Measurements from ENCODE around the gene TAF12. TPM values are rescaled to one million over a fixed set of nuclear protein-coding genes. Genes with fewer than 3 reads are reported as not detected.

The TAF12 gene
- total and polyA plus RNA-seq, 2 of the 4 experiments (the other 2 are of a cell fraction): 28.8 to 31.7 TPM

DNA sequence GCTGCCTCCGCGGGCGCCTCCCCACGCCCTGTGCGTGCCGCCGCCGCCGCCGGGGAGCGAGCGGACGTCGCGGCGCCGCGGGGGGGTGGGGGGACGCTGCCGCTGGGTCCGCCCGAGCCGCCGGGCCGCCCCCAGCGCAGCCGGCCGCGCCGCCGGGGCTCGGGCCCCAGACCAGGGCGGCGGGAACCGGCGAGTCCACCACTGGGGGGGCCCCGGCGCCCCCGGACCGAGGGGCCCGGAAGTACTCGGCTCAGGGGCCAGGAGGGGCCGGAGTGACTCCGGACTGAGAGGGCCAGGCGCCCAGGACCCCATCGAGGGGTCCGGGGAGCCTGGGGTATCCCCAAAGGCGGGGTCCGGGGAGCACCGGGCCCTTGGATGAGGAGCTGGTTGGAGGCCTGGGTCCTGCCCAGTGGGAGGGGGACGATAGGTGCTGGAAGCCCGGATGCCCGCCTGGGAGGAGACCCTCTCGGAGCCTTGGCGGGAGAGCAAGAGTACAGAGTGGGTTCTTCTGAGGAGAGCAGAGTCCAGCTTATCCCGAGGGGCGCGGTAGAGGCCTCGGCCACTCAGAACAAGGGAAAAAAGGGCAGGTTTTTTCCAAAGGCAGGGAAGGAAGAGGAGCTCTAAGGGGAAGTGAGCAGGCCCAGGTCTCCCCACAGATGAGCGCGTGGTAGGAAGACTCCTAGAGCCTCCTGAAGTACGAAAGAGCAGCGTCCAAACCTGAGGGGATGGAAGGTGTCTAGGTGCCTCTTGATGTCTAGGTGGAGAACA is 26.3 kb upstream of the TAF12 start:
- peak overlapping the region; percentile 99 for H2AK9ac ChIP-seq (replicated peaks; ENCODE audit: low read depth, low read length, poor library complexity)
- peak overlapping the region; percentile 93 for H3K56ac ChIP-seq (ENCODE audit: extremely low read depth, insufficient read depth, low read length)
- H2AFZ ChIP-seq (replicated peaks; ENCODE audit: low read length, poor library complexity): peak overlapping the region; percentile 90
- peak overlapping the region; percentile 97 for H3K14ac ChIP-seq (replicated peaks; ENCODE audit: low read depth, low read length)
- H3K18ac ChIP-seq (ENCODE audit: low read depth, low read length): peak overlapping the region; percentile 7; the same call in 1 of the 2 replicates
- peak overlapping the region; percentile 18; the same call in 1 of the 3 replicates for H2BK15ac ChIP-seq (ENCODE audit: low read depth, low read length)
- peak overlapping the region; percentile 59 for H3K4me3 ChIP-seq (ENCODE audit: insufficient read depth, low read depth, low read length)
- H3K36me3 ChIP-seq (ENCODE audit: control insufficient read depth, insufficient read depth, low read length): no peaks in the 10 kb centered on the region
- peaks cover 12 to 26% of the 10 kb centered on the region in 2 experiments for H3K79me1 ChIP-seq (ENCODE audit: low read depth in 1 of 2, low read length in 2 of 2)
- ATAC-seq (ENCODE audit: low read depth) (peak; percentile 90), DNase-seq (peak; percentile 33)
- CTCF ChIA-PET: interaction anchor here (0.6 kb wide), 1 partner anchor 9 kb away, joined by 3 read pairs; no protein-coding TSS in a partner anchor
- BruUV-seq (replicated peaks): no TSS peak
- H3K9ac ChIP-seq (ENCODE audit: low read depth, low read length): peak overlapping the region; percentile 78
- POLR2A ChIA-PET (ENCODE audit: unreplicated experiment): interaction anchor here (0.8 to 1.2 kb wide), 2 partner anchors 20 to 21 kb away, joined by 3 read pairs; partner anchors contain the start of gene RNU11
- peak overlapping the region; percentile 91 for H3K27ac ChIP-seq (ENCODE audit: insufficient read depth, low read length)
- peak overlapping the region; percentile 94 for H3K23ac ChIP-seq (ENCODE audit: low read depth, low read length)
- H4K8ac ChIP-seq (ENCODE audit: low read depth in 2 of 2, low read length in 2 of 2): peak overlapping the region; percentile 84 to 93
- peak overlapping the region; percentile 81 for H3K4me2 ChIP-seq (ENCODE audit: low read depth, low read length)
- H4K91ac ChIP-seq (ENCODE audit: insufficient read depth, low read depth, low read length): peak overlapping the region; percentile 83
- dilution Hi-C loops (cut with HindIII; ENCODE audit: low sequenced_read_pairs, unreplicated experiment): no loop called here
- H4K5ac ChIP-seq (ENCODE audit: low read depth, low read length): peak overlapping the region; percentile 22
- WGBS, 2 experiments (ENCODE audit: extremely low coverage in 2 of 2, insufficient read length in 1 of 2): 5% methylated on average over 13 of the region's 63 CpGs; no CpG with 5 or more reads in 1 of the 2 experiments
- no peaks in the 10 kb centered on the region for H4K20me1 ChIP-seq (ENCODE audit: insufficient read depth, low read length)
- peak overlapping the region; percentile 89 for H3K4ac ChIP-seq (ENCODE audit: low read depth, low read length)
- H2BK120ac ChIP-seq (ENCODE audit: low read depth, low read length): peak overlapping the region; percentile 25; the same call in 1 of the 2 replicates
- 0 out of 2 replicates have a peak overlapping the region, but pooled peaks have one; percentile 12 for H2BK20ac ChIP-seq (ENCODE audit: low read depth, low read length)
- no peak for TF ChIP-seq BHLHE40 (IDR thresholded peaks at IDR 0.05; ENCODE audit: low read depth, low read length)
- peak; percentile 74 for TF ChIP-seq POLR2A (IDR thresholded peaks at IDR 0.05; ENCODE audit: low read depth, low read length)
- TF ChIP-seq, protein P1, sequence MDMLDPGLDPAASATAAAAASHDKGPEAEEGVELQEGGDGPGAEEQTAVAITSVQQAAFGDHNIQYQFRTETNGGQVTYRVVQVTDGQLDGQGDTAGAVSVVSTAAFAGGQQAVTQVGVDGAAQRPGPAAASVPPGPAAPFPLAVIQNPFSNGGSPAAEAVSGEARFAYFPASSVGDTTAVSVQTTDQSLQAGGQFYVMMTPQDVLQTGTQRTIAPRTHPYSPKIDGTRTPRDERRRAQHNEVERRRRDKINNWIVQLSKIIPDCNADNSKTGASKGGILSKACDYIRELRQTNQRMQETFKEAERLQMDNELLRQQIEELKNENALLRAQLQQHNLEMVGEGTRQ (IDR thresholded peaks at IDR 0.05; ENCODE audit: low read depth, low read length): no peak
- no peak for TF ChIP-seq SMC3 (IDR thresholded peaks at IDR 0.05; ENCODE audit: low read depth, low read length)
- peak; percentile 69; the same call in 1 of the 2 replicates for TF ChIP-seq MAZ (IDR thresholded peaks at IDR 0.05; ENCODE audit: borderline replicate concordance, low read depth, low read length)
- in situ Hi-C loops (cut with MboI; ENCODE audit: low sequenced_read_pairs): no loop called here
- intact Hi-C loops (cut with micrococcal nuclease): loop anchor here (2.0 to 5.0 kb wide), 2 partner anchors 20 to 68 kb away; partner anchors contain the start of genes RNU11 and YTHDF2
- no peaks in the 10 kb centered on the region for H3K9me3 ChIP-seq (ENCODE audit: control insufficient read depth, insufficient read depth, low read length)
- no peaks in the 10 kb centered on the region for H3K9me1 ChIP-seq (ENCODE audit: insufficient read depth, low read length)
- peak overlapping the region; percentile 91 for H2AK5ac ChIP-seq (ENCODE audit: low read depth, low read length)
- no peaks in the 10 kb centered on the region for H3K27me3 ChIP-seq (ENCODE audit: control insufficient read depth, insufficient read depth, low read length)
- peak overlapping the region; percentile 37 for H2BK5ac ChIP-seq (ENCODE audit: low read depth, low read length, poor library complexity, severe bottlenecking)
- peaks cover 2% of the 10 kb centered on the region for H3K4me1 ChIP-seq (ENCODE audit: control insufficient read depth, insufficient read depth, low read length)

All from IMR-90 (cell line).